HepG2 (cell line): ENCODE results near the gene ZNF19. TPM values are rescaled to one million over a fixed set of nuclear protein-coding genes. Genes with fewer than 3 reads are reported as not detected.

Experiments
- ATAC-seq: fragments of 200-7000 bp; cut with Tn5 transposase; 3 replicates; pipeline ENCODE4 v1.9.1; 2020; ENCODE audit warnings: mild to moderate bottlenecking, moderate library complexity
- BruUV-seq: library from RNA; stranded (reverse); fragments of 400-500 nt; replicated peaks from 2 replicates; lab custom pipeline; 2021; lab: Mats Ljungman, UMichigan
- CTCF ChIA-PET: fragments of 300-600 bp; formaldehyde crosslinking; extraction: SDS; loops from one replicate; lab custom pipeline; 2021; ENCODE audit warnings: low total read pairs, inconsistent platforms, low intra/inter-chr PET ratio; lab: Yijun Ruan, JAX
- POLR2A ChIA-PET: fragments of 350-600 bp; sonication (Branson Sonifier 250); formaldehyde crosslinking; loops from one replicate; lab custom pipeline; 2020; ENCODE audit warnings: antibody characterized with exemption, inconsistent platforms; lab: Yijun Ruan, JAX
- DNase-seq: peaks from one replicate; pipeline ENCODE4 v3.0.0-alpha.2; 2015; ENCODE audit warnings: low spot score
- FAIRE-seq: peaks from 3 replicates; lab custom pipeline; 2011; peaks lifted over from hg19 to GRCh38; lab: Jason Lieb, UNC
- H2AFZ ChIP-seq: one replicate; pipeline ENCODE4 v1.6.1; 2011; ENCODE audit warnings: low read length, inconsistent platforms
- H3K27ac ChIP-seq: fragments of 300-600 bp; 3 replicates; pipeline ENCODE4 v1.8.0; 2011; ENCODE audit warnings: mixed run types, mild to moderate bottlenecking, mixed read lengths, low read length, inconsistent platforms; ENCODE audit not compliant: insufficient read depth; ENCODE audit errors: extremely low read length
- H3K27me3 ChIP-seq, 2 experiments: fragments of 200-600 bp in 1 of 2; 2 replicates in 1 of 2; 3 replicates in 1 of 2; pipeline versions ENCODE4 v1.6.0 to v1.8.0; 2011; ENCODE audit warnings: low read length in 2 of 2, mild to moderate bottlenecking in 2 of 2, moderate library complexity in 2 of 2, inconsistent platforms in 1 of 2; ENCODE audit not compliant: insufficient read depth in 2 of 2, control insufficient read depth in 1 of 2
- H3K36me3 ChIP-seq, 2 experiments: fragments of 200-600 bp in 1 of 2; replicated peaks in 1 of 2; 2 replicates in 1 of 2; 3 replicates in 1 of 2; pipeline versions ENCODE4 v1.5.1 to v1.8.0; 2011; ENCODE audit warnings: low read length in 2 of 2, inconsistent platforms in 1 of 2; ENCODE audit not compliant: insufficient read depth in 2 of 2, control insufficient read depth in 1 of 2
- H3K4me1 ChIP-seq: 2 replicates; pipeline ENCODE4 v1.5.1; 2012; ENCODE audit warnings: low read length, inconsistent platforms; ENCODE audit not compliant: insufficient read depth
- H3K4me2 ChIP-seq: 2 replicates; pipeline ENCODE4 v1.6.0; 2011; ENCODE audit warnings: low read depth, low read length, inconsistent platforms
- H3K4me3 ChIP-seq, 3 experiments: fragments of 200-600 bp in 1 of 3; sonication (generic), shearing (Covaris generic) in 1 of 3; replicated peaks in 1 of 3; 2 replicates each; pipeline ENCODE4 v1.5.1; 2011 to 2016; ENCODE audit warnings: low read length in 3 of 3, inconsistent platforms in 2 of 3, low read depth in 2 of 3, mild to moderate bottlenecking in 2 of 3, control low read depth in 1 of 3, mixed read lengths in 1 of 3; ENCODE audit not compliant: insufficient read depth in 1 of 3
- H3K79me2 ChIP-seq: one replicate; pipeline ENCODE4 v1.6.1; 2011; ENCODE audit warnings: low read length, inconsistent platforms; ENCODE audit not compliant: insufficient read depth
- H3K9ac ChIP-seq: 2 replicates; pipeline ENCODE4 v1.6.0; 2011; ENCODE audit warnings: mild to moderate bottlenecking, low read depth, low read length, inconsistent platforms; ENCODE audit not compliant: insufficient read depth
- H3K9me3 ChIP-seq: 2 replicates; pipeline ENCODE4 v1.5.1; 2012; ENCODE audit warnings: mild to moderate bottlenecking, low read length
- H4K20me1 ChIP-seq: 2 replicates; pipeline ENCODE4 v1.6.0; 2011; ENCODE audit warnings: inconsistent platforms, mild to moderate bottlenecking, low read length, moderate library complexity; ENCODE audit not compliant: insufficient read depth
- ATM ChIP-seq: fragments of 450-650 bp; IDR thresholded peaks from 2 replicates; pipeline ENCODE4 v1.7.1; 2017; ENCODE audit warnings: mild to moderate bottlenecking, borderline replicate concordance
- KAT2B ChIP-seq: fragments of 150-350 bp; IDR thresholded peaks from 2 replicates; pipeline ENCODE4 v1.6.1; 2014; ENCODE audit warnings: low read depth, low read length, borderline replicate concordance
- NR2F1 ChIP-seq, 2 experiments: fragments of 450-650 bp in 1 of 2; formaldehyde crosslinking in 1 of 2; IDR thresholded peaks; 2 replicates each; pipeline versions ENCODE4 v1.5.0 to v1.6.1; 2016 to 2020; ENCODE audit warnings: mild to moderate bottlenecking in 1 of 2, missing compliant biosample characterization in 1 of 2, missing genetic modification reagents in 1 of 2, moderate library complexity in 1 of 2
- TEAD2 ChIP-seq: sonication (generic); formaldehyde crosslinking; IDR thresholded peaks from 2 replicates; pipeline ENCODE4 v1.9.0; 2021; ENCODE audit warnings: missing genetic modification reagents
- XBP1 ChIP-seq: sonication (generic); formaldehyde crosslinking; IDR thresholded peaks from 2 replicates; pipeline ENCODE4 v1.5.0; 2020; ENCODE audit warnings: missing genetic modification reagents
- ZNF138 ChIP-seq: sonication (generic); formaldehyde crosslinking; IDR thresholded peaks from 2 replicates; pipeline ENCODE4 v1.5.0; 2020; ENCODE audit warnings: mild to moderate bottlenecking, low read depth, missing genetic modification reagents
- ZNF350 ChIP-seq: sonication (generic); formaldehyde crosslinking; IDR thresholded peaks from 2 replicates; pipeline ENCODE4 v1.4.0; 2020; ENCODE audit warnings: mild to moderate bottlenecking, low read depth, missing genetic modification reagents, borderline replicate concordance
- ZNF672 ChIP-seq: sonication (generic); formaldehyde crosslinking; IDR thresholded peaks from 2 replicates; pipeline ENCODE4 v1.8.1; 2022; ENCODE audit warnings: missing genetic modification reagents
- ZNF75D ChIP-seq: sonication (generic); formaldehyde crosslinking; IDR thresholded peaks from 2 replicates; pipeline ENCODE4 v1.8.1; 2023; ENCODE audit warnings: missing genetic modification reagents, mild to moderate bottlenecking, borderline replicate concordance
- ZNF776 ChIP-seq: sonication (generic); formaldehyde crosslinking; IDR thresholded peaks from 2 replicates; pipeline ENCODE4 v1.4.0; 2020; ENCODE audit warnings: mild to moderate bottlenecking, missing genetic modification reagents
- ZNF841 ChIP-seq: sonication (generic); formaldehyde crosslinking; IDR thresholded peaks from 2 replicates; pipeline ENCODE4 v1.8.1; 2023; ENCODE audit warnings: missing genetic modification reagents, borderline replicate concordance
- ZNF879 ChIP-seq: sonication (generic); formaldehyde crosslinking; IDR thresholded peaks from 2 replicates; pipeline ENCODE4 v1.8.1; 2023; ENCODE audit warnings: missing genetic modification reagents
- in situ Hi-C: cut with HindIII; loops from 2 replicates; pipeline ENCODE4 v1.10.0; 2017; ENCODE audit warnings: low pct_unique_long_range_greater_than_20kb; ENCODE audit not compliant: extremely low pct_ligation_motif_present
- intact Hi-C: fragments of 100-400 bp; cut with micrococcal nuclease; formaldehyde crosslinking; loops from one replicate; pipeline ENCODE4 v1.10.0; 2022; ENCODE audit not compliant: unreplicated experiment
- polyA plus RNA-seq, 8 experiments: library from polyadenylated mRNA; depleted of rRNA in 3 of 8; stranded (reverse) in 7 of 8; unstranded in 1 of 8; fragments of >200 nt; fragmentation: Illumina TruSeq in 4 of 8; extraction: Trizol in 4 of 8; gene quantifications; 2 replicates each; pipeline versions ENCODE4 v1.2.1 to v1.2.3, GENCODE V29; 2011 to 2016; ENCODE audit warnings: low read depth in 4 of 8, missing spikeins in 1 of 8, mixed read lengths in 1 of 8; ENCODE audit not compliant: insufficient read depth in 1 of 8
- total RNA-seq, 5 experiments: library from RNA; depleted of rRNA; stranded (reverse); fragments of >200 nt; fragmentation: Illumina TruSeq; extraction: Trizol; gene quantifications; 2 replicates each; pipeline ENCODE4 v1.2.3, GENCODE V29; 2016; ENCODE audit warnings: low read depth in 1 of 5
- TF ChIP-seq, protein P1 (sequence below): sonication (generic); formaldehyde crosslinking; IDR thresholded peaks from 2 replicates; pipeline ENCODE4 v1.9.0; 2021; ENCODE audit warnings: missing genetic modification reagents, borderline replicate concordance
- TF ChIP-seq, protein P2 (sequence below): sonication (generic); formaldehyde crosslinking; IDR thresholded peaks from 2 replicates; pipeline ENCODE4 v1.5.1; 2020; ENCODE audit warnings: mild to moderate bottlenecking, missing genetic modification reagents, moderate library complexity

The ZNF19 gene
- total and polyA plus RNA-seq, 2 of the 13 experiments (the other 11 are each of a cell fraction or from before 2014, with no cell fraction given), result 3.2 to 5.8 TPM

DNA sequence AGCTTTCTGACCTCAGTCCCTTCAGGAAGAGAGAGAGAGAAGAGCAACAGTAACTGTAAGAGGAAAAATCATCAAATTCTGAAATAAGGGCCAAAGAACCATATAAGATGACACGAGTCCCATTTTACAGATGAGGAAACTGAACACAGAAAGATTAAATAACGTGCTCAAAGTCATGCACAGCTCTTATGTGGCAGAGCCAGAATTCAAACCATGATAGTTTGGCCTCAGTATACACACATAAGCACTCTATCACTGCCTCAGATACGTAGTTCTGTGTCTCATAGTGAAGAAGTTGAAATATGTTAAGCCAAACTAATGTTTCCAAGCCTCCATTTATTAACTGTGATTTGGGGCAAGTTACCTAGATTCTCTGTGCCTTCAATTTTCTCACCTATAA is 1.9 kb upstream of the ZNF19 start (continued):
- TF ChIP-seq, protein P1, sequence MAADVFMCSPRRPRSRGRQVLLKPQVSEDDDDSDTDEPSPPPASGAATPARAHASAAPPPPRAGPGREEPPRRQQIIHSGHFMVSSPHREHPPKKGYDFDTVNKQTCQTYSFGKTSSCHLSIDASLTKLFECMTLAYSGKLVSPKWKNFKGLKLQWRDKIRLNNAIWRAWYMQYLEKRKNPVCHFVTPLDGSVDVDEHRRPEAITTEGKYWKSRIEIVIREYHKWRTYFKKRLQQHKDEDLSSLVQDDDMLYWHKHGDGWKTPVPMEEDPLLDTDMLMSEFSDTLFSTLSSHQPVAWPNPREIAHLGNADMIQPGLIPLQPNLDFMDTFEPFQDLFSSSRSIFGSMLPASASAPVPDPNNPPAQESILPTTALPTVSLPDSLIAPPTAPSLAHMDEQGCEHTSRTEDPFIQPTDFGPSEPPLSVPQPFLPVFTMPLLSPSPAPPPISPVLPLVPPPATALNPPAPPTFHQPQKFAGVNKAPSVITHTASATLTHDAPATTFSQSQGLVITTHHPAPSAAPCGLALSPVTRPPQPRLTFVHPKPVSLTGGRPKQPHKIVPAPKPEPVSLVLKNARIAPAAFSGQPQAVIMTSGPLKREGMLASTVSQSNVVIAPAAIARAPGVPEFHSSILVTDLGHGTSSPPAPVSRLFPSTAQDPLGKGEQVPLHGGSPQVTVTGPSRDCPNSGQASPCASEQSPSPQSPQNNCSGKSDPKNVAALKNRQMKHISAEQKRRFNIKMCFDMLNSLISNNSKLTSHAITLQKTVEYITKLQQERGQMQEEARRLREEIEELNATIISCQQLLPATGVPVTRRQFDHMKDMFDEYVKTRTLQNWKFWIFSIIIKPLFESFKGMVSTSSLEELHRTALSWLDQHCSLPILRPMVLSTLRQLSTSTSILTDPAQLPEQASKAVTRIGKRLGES, result no peak
- TF ChIP-seq ZNF138 (CRISPR knock-in tag), result no peak

DNA sequence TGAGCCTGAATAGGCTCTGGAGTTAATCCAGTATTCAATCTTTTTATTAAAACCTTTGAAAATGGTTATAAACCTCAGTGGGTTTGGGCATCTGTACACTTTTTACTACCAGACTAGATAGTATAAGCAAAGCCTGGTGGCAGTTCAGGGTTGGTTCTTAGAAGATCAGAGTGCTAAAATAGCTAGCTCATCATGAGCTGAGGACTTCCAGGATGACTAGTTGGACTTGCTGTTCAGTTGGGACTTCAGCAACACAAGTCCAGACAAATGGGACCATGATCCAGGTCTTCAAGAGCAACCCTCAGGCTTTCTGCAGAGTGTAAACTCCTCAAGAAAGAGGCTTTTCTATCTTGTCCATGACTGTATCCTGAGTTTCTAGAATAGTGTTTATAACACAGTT is 1.2 kb upstream of the ZNF19 start:
- CTCF ChIA-PET, result no interaction called here
- intact Hi-C loops (no loop called here), in situ Hi-C loops (loop anchor here (10.0 kb wide), 1 partner anchor 46 kb away; the partner anchor contains the start of gene TLE7)
- Histone ChIP-seq H3K9ac (no peak overlapping the region), H3K79me2 (no peaks in the 10 kb centered on the region), H2AFZ (no peak overlapping the region), H4K20me1 (no peaks in the 10 kb centered on the region), H3K4me3 (no peak overlapping the region), H3K27ac (no peak overlapping the region), H3K36me3 (no peaks in the 10 kb centered on the region), H3K9me3 (no peaks in the 10 kb centered on the region), H3K27me3 (peaks cover 0 to 4% of the 10 kb centered on the region in 2 experiments; a peak in 2 of 5 replicates), H3K4me1 (no peaks in the 10 kb centered on the region), H3K4me2 (no peak overlapping the region)
- POLR2A ChIA-PET, result no interaction called here
- no TSS peak for BruUV-seq
- TF ChIP-seq ZNF841 (CRISPR knock-in tag) (no peak), KAT2B (no peak), ZNF879 (CRISPR knock-in tag) (no peak), XBP1 (CRISPR knock-in tag) (no peak), ZNF350 (CRISPR knock-in tag) (no peak), ATM (no peak), NR2F1 (CRISPR knock-in tag; IDR thresholded peaks at IDR 0.05) (no peak), ZNF672 (no peak), TEAD2 (CRISPR knock-in tag) (no peak), ZNF75D (CRISPR knock-in tag) (no peak), ZNF776 (no peak)
- TF ChIP-seq, protein P2, sequence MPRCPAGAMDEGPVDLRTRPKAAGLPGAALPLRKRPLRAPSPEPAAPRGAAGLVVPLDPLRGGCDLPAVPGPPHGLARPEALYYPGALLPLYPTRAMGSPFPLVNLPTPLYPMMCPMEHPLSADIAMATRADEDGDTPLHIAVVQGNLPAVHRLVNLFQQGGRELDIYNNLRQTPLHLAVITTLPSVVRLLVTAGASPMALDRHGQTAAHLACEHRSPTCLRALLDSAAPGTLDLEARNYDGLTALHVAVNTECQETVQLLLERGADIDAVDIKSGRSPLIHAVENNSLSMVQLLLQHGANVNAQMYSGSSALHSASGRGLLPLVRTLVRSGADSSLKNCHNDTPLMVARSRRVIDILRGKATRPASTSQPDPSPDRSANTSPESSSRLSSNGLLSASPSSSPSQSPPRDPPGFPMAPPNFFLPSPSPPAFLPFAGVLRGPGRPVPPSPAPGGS (CRISPR knock-in tag), result no peak
- DNase-seq (no peak), ATAC-seq (no peak), FAIRE-seq (no peak)
